HCT116 (cell line): Measurements from ENCODE around the gene TP63.

Experiments
- ATF3 ChIP-seq: IDR thresholded peaks from 2 replicates; pipeline ENCODE4 v1.6.1; 2012
- POLR2A ChIP-seq: IDR thresholded peaks from 2 replicates; pipeline ENCODE4 v1.7.0; 2011; ENCODE audit warnings: borderline replicate concordance; ENCODE audit not compliant: insufficient read depth, insufficient read length; ENCODE audit errors: extremely low read depth

- TF ChIP-seq POLR2A (no peak), ATF3 (no peak)
These were observed 306.3 kb downstream of the TP63 start for GRCh38 chr3:189937302-189938127.
